GM13977 (cell line): ENCODE data around the gene TMC1.
A peak's percentile ranks its signal among the peaks of the same experiment; 100 is the strongest.

ENCODE experiments used
- DNase-seq: peaks from one replicate; pipeline ENCODE4 v3.0.0; 2012; ENCODE audit warnings: low spot score
- in situ Hi-C: fragments of 300-500 bp; cut with MboI; formaldehyde crosslinking; loops from one replicate; pipeline ENCODE4 v1.12.0; 2022; ENCODE audit warnings: low sequenced_read_pairs, low pct_unique_long_range_greater_than_20kb, mixed read lengths, inconsistent platforms; ENCODE audit not compliant: unreplicated experiment
- TF ChIP-seq, protein P1 (sequence below): IDR thresholded peaks from 2 replicates; pipeline ENCODE4 v1.5.1; 2012; ENCODE audit warnings: mild to moderate bottlenecking, control low read depth; ENCODE audit not compliant: insufficient read depth; ENCODE audit errors: extremely low read depth, missing control alignments

Gene TMC1

DNA sequence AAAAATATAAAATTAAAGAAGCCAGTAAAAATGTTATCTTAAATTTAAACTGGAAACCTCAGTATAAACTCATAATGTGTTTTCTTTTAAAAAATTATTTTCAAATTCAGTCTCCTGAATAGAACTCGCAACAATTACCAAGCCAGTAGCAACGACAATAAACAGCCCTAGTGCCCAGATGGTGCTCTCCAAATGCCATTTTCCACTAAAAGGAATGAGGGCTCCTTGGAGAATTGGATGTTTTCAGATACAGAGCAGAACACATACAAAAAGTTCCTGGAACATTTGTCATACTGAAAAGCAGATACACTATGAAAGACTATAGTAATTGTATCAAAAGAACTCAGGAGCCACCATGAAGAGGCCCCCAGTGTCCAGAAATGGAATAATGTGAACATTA is 97.4 kb downstream of the TMC1 start:
- TF ChIP-seq, protein P1, sequence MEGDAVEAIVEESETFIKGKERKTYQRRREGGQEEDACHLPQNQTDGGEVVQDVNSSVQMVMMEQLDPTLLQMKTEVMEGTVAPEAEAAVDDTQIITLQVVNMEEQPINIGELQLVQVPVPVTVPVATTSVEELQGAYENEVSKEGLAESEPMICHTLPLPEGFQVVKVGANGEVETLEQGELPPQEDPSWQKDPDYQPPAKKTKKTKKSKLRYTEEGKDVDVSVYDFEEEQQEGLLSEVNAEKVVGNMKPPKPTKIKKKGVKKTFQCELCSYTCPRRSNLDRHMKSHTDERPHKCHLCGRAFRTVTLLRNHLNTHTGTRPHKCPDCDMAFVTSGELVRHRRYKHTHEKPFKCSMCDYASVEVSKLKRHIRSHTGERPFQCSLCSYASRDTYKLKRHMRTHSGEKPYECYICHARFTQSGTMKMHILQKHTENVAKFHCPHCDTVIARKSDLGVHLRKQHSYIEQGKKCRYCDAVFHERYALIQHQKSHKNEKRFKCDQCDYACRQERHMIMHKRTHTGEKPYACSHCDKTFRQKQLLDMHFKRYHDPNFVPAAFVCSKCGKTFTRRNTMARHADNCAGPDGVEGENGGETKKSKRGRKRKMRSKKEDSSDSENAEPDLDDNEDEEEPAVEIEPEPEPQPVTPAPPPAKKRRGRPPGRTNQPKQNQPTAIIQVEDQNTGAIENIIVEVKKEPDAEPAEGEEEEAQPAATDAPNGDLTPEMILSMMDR, result no peak
- no peak for DNase-seq
- in situ Hi-C loops, result no loop called here

DNA sequence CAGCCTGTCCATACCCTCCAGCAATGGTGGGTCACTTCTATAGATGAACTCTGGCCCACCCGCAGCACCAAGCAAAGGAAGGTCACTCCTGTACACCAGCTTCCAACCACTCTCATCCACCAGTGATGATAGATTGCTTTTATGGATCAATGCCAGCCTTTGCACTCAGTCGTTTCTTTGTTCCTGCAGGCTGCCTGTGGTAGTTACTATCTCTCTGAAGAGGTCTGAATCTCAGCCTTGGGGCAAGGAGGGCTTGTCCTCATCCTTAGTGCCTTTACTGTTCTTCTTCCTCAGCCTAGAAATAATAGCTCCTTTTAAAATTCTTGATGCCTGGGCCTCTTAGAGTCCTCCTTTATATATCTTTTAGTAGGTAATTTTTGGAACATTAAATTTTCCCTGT is 100.8 kb downstream of the TMC1 start:
- in situ Hi-C loops, result no loop called here
- TF ChIP-seq, protein P1, result no peak
- DNase-seq, result no peak

- TF ChIP-seq, protein P1, result no peak
- no peak for DNase-seq
- in situ Hi-C loops, result no loop called here
These were observed 101.7 kb downstream of the TMC1 start for GRCh38 chr9:72623156-72623555.

DNA sequence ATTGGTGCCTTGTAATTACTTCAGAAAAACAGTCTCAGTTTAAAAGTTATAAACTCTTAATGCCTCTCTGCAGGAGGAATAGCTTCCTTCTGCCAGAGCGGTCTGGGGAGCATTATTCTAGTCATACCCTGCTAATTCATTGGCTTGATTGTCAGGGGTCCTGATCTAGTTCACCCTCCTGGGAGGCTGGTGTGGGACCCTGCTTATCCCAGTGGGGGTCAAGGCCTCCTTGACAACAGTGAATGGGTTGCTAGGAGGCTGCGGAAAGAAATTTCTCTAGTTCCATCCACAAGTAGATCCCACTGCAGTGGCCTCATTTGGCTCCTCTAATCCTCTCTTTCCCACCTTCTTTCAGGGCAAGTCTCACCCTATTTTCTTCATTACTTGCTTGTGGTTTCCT is 105.7 kb downstream of the TMC1 start:
- TF ChIP-seq, protein P1, result no peak
- DNase-seq, result no peak
- in situ Hi-C loops, result no loop called here

DNA sequence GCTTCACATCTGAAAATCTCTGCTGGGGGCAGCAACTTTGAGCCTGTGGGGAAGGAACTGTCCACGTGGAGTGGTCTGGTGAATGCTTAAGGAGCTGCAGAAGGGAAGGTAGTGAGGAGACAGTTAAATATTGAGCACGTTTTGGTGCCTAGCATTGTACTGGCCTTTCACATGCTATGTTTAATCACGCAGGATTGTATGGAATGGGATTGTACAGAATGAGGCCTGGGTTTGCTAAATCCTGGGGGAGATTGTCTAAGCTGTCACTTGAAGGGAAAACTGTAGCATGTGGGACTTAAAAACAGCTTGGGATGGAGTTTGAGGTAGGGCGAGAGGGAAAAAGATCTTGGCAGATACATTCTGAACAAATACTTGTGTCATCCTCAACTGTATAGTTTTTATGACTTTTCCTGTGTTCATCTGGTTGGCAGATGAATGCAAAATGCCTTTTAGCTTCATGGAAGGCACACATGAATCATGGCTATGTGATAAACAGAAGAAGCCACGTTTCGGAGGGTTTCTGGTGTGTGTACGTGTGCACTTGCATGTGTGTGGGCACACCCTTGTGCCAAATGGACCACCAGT is 106.6 kb downstream of the TMC1 start:
- no peak for DNase-seq
- TF ChIP-seq, protein P1, result no peak
- in situ Hi-C loops, result no loop called here

DNA sequence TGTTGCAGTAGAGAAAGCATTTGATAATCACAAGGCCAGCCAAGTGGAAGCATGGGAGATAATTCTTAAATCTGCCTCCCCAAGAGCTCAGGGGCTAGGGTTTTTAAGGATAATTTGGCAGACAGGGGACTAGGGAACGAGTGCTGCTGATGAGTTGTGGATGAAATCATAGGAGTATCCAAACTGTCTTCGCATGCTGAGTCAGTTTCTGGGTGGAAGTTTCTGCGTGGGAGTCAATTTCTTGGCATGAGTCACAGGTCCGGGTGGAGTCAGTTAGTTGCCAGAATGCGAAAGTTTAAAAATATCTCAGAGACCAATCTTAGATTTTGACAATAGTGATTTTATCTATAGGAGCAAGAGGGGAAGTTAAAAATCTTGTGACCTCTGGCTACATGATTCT is 112.6 kb downstream of the TMC1 start:
- DNase-seq, result no peak
- in situ Hi-C loops, result no loop called here
- TF ChIP-seq, protein P1, result no peak

DNA sequence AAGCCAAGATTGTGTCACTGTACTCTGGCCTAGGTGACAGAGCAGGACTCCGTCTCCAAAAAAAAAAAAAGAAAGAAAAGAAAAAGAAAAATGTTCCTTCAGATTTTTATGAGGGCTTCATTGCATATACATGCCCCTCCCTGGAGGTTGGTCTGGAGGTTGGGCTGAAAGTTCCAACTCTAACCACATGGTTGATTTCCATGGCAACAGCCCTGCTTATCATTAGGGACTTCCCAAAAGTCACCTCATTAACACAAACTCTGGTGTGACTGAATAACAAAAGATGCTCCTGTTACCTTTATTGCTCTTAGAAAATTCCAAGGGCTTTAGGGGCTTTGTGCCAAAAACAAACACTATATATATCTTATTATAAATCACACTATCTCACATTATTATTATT is 113.8 kb downstream of the TMC1 start:
- TF ChIP-seq, protein P1, result no peak
- in situ Hi-C loops, result no loop called here
- DNase-seq, result peak; percentile 50
